Vagina (tissue), 2 donors: Measurements from ENCODE around the gene ROGDI.

Experiments used
- POLR2A ChIP-seq, 2 donors: fragments of 450-650 bp; IDR thresholded peaks; one replicate each; pipeline ENCODE4 v1.6.1; 2017; ENCODE audit warnings: antibody characterized with exemption in 2 of 2, mild to moderate bottlenecking in 2 of 2, moderate library complexity in 2 of 2
- POLR2AphosphoS5 ChIP-seq, 2 donors: sonication (generic); formaldehyde crosslinking; IDR thresholded peaks; one replicate each; pipeline ENCODE4 v1.9.0; 2017; ENCODE audit warnings: antibody characterized with exemption in 2 of 2, mild to moderate bottlenecking in 2 of 2, low read depth in 1 of 2; ENCODE audit not compliant: insufficient read depth in 1 of 2
- TF ChIP-seq, protein P1 (sequence below), 3 experiments: fragments of 450-650 bp in 2 of 3; fragments of 200-600 bp in 1 of 3; sonication (generic) in 1 of 3; IDR thresholded peaks; one replicate each; pipeline ENCODE4 v1.5.1; 2017 to 2019; ENCODE audit warnings: antibody characterized with exemption in 3 of 3, mild to moderate bottlenecking in 2 of 3, moderate library complexity in 2 of 3

DNA sequence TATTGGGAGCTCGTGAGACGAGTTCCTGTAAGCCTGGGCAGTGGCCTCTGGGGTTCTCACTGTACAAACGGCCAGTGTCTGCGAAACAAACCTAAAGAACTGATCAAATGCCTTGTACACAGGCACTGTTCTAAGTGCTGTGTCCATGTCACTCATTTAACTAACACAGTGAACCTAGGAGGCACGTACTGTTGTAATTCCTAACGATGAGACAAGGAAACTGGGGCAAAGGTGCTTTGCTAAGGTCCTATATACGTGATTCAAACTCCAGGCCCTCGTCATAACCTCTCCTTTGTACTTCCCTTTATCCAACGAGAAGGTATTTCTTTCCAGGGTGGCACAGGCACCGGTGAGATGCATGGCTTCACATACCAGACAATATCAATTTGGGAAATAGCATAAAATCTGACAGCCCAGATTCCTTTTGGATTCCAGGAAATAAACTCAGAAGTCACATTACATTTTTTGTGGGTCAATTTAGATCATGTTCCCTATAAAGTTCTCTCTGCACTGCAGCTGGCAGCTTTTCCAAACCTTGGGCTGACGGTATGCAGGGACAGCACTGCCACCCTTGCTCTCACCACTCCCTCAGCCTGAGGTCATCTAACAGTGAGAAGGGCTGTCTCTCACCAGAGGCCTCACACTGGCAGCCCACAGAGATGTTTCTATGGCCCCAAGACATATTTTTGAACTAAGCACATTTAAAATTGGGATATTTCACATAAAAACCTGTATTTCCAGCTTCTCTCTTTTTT is 26.3 kb upstream of the ROGDI start:
- TF ChIP-seq, protein P1, sequence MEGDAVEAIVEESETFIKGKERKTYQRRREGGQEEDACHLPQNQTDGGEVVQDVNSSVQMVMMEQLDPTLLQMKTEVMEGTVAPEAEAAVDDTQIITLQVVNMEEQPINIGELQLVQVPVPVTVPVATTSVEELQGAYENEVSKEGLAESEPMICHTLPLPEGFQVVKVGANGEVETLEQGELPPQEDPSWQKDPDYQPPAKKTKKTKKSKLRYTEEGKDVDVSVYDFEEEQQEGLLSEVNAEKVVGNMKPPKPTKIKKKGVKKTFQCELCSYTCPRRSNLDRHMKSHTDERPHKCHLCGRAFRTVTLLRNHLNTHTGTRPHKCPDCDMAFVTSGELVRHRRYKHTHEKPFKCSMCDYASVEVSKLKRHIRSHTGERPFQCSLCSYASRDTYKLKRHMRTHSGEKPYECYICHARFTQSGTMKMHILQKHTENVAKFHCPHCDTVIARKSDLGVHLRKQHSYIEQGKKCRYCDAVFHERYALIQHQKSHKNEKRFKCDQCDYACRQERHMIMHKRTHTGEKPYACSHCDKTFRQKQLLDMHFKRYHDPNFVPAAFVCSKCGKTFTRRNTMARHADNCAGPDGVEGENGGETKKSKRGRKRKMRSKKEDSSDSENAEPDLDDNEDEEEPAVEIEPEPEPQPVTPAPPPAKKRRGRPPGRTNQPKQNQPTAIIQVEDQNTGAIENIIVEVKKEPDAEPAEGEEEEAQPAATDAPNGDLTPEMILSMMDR (IDR thresholded peaks at IDR 0.05) = no peak
- TF ChIP-seq POLR2A (IDR thresholded peaks at IDR 0.05) (no peak), POLR2AphosphoS5 (IDR thresholded peaks at IDR 0.05; ENCODE audit: insufficient read depth in 1 of 2, low read depth in 1 of 2) (no peak)
